Keratinocyte (primary cell): Measurements from ENCODE around the gene CPLANE2. TPM values are rescaled to one million over a fixed set of nuclear protein-coding genes. Genes with fewer than 3 reads are reported as not detected.

Experiments used
- DNase-seq: peaks from one replicate; pipeline ENCODE4 v3.0.0-alpha.2; 2011; ENCODE audit warnings: low read depth, missing footprints, low spot score
- FAIRE-seq: peaks from 2 replicates; lab custom pipeline; 2011; peaks lifted over from hg19 to GRCh38; lab: Jason Lieb, UNC
- H2AFZ ChIP-seq: 2 replicates; pipeline ENCODE4 v1.6.0; 2012; ENCODE audit warnings: low read length, control low read depth, inconsistent platforms; ENCODE audit not compliant: control insufficient read depth
- H3K27ac ChIP-seq: 2 replicates; pipeline ENCODE4 v1.5.1; 2011; ENCODE audit warnings: low read length; ENCODE audit not compliant: control insufficient read depth, insufficient read depth
- H3K27me3 ChIP-seq: 3 replicates; pipeline ENCODE4 v1.6.0; 2011; ENCODE audit warnings: low read length; ENCODE audit not compliant: control insufficient read depth, insufficient read depth; ENCODE audit errors: extremely low read depth
- H3K36me3 ChIP-seq, 2 experiments: 2 replicates in 1 of 2; 3 replicates in 1 of 2; pipeline ENCODE4 v1.5.1; 2011; ENCODE audit warnings: low read length in 2 of 2, mild to moderate bottlenecking in 1 of 2; ENCODE audit not compliant: control insufficient read depth in 2 of 2, insufficient read depth in 2 of 2; ENCODE audit errors: extremely low read depth in 1 of 2
- H3K4me1 ChIP-seq: 3 replicates; pipeline ENCODE4 v1.5.1; 2011; ENCODE audit warnings: low read length; ENCODE audit not compliant: control insufficient read depth, insufficient read depth; ENCODE audit errors: extremely low read depth
- H3K4me2 ChIP-seq: 3 replicates; pipeline ENCODE4 v1.6.0; 2011; ENCODE audit warnings: low read depth, low read length; ENCODE audit not compliant: control insufficient read depth, insufficient read depth; ENCODE audit errors: extremely low read depth
- H3K4me3 ChIP-seq, 3 experiments: fragments of 200-600 bp in 1 of 3; sonication (generic) in 1 of 3; 2 replicates in 2 of 3; 3 replicates in 1 of 3; pipeline ENCODE4 v1.5.1; 2011 to 2016; ENCODE audit warnings: low read length in 3 of 3, mild to moderate bottlenecking in 3 of 3, control low read depth in 2 of 3, inconsistent platforms in 1 of 3, low read depth in 1 of 3, mixed read lengths in 1 of 3, mixed run types in 1 of 3, moderate library complexity in 1 of 3; ENCODE audit not compliant: control insufficient read depth in 2 of 3, insufficient read depth in 2 of 3; ENCODE audit errors: extremely low read depth in 1 of 3
- H3K79me2 ChIP-seq: 2 replicates; pipeline ENCODE4 v1.6.0; 2012; ENCODE audit warnings: low read length; ENCODE audit not compliant: control insufficient read depth, insufficient read depth
- H3K9ac ChIP-seq: 3 replicates; pipeline ENCODE4 v1.6.0; 2011; ENCODE audit warnings: low read length; ENCODE audit not compliant: control insufficient read depth, insufficient read depth; ENCODE audit errors: extremely low read depth
- H3K9me1 ChIP-seq: 3 replicates; pipeline ENCODE4 v1.6.0; 2011; ENCODE audit warnings: low read length; ENCODE audit not compliant: control insufficient read depth, insufficient read depth; ENCODE audit errors: extremely low read depth
- H3K9me3 ChIP-seq: 2 replicates; pipeline ENCODE4 v1.5.1; 2012; ENCODE audit warnings: low read depth, low read length; ENCODE audit not compliant: control insufficient read depth
- H4K20me1 ChIP-seq: 3 replicates; pipeline ENCODE4 v1.6.0; 2011; ENCODE audit warnings: low read length; ENCODE audit not compliant: control insufficient read depth, insufficient read depth; ENCODE audit errors: extremely low read depth
- EZH2 ChIP-seq: IDR thresholded peaks from one replicate; pipeline ENCODE4 v1.6.1; 2012; ENCODE audit warnings: inconsistent platforms, mild to moderate bottlenecking, low read length, moderate library complexity
- dilution Hi-C: fragments of 300-500 bp; cut with MboI; formaldehyde crosslinking; loops from one replicate; pipeline ENCODE4 v1.7.0; 2020; ENCODE audit warnings: low sequenced_read_pairs; ENCODE audit not compliant: extremely low pct_ligation_motif_present
- polyA plus RNA-seq, 5 experiments: library from polyadenylated mRNA; depleted of rRNA in 3 of 5; stranded (reverse) in 3 of 5; stranded (forward) in 1 of 5; unstranded in 1 of 5; fragments of >200 nt; gene quantifications; 1 replicate in 1 of 5; 2 replicates in 3 of 5; 3 replicates in 1 of 5; pipeline versions ENCODE4 v1.2.1 to v1.2.3, GENCODE V29; 2011 to 2012; ENCODE audit warnings: missing spikeins in 2 of 5, low read depth in 1 of 5, low replicate concordance in 1 of 5
- TF ChIP-seq, protein P1 (sequence below), 3 experiments: IDR thresholded peaks in 1 of 3; conservative IDR thresholded peaks in 1 of 3; optimal IDR thresholded peaks in 1 of 3; 2 replicates in 2 of 3; 3 replicates in 1 of 3; pipeline versions ENCODE3 to v1.5.1; 2011; ENCODE audit warnings: low read length in 3 of 3, mild to moderate bottlenecking in 3 of 3, moderate library complexity in 2 of 3, control low read depth in 1 of 3, inconsistent platforms in 1 of 3; ENCODE audit not compliant: insufficient read depth in 2 of 3; ENCODE audit errors: extremely low read depth in 1 of 3

CPLANE2 gene
- polyA plus RNA-seq, 1 donor (not counting 4 experiments of a cell fraction or from before 2014, with no cell fraction given): 2.5 TPM

GRCh38 chr1:16242556-16243214, 5.7 kb upstream of the CPLANE2 start:
- no peak overlapping the region for H3K9ac ChIP-seq
- H3K27ac ChIP-seq: no peak overlapping the region
- no peak overlapping the region for H3K4me2 ChIP-seq
- H3K79me2 ChIP-seq: no peaks in the 10 kb centered on the region
- no peak for TF ChIP-seq EZH2
- TF ChIP-seq, protein P1, sequence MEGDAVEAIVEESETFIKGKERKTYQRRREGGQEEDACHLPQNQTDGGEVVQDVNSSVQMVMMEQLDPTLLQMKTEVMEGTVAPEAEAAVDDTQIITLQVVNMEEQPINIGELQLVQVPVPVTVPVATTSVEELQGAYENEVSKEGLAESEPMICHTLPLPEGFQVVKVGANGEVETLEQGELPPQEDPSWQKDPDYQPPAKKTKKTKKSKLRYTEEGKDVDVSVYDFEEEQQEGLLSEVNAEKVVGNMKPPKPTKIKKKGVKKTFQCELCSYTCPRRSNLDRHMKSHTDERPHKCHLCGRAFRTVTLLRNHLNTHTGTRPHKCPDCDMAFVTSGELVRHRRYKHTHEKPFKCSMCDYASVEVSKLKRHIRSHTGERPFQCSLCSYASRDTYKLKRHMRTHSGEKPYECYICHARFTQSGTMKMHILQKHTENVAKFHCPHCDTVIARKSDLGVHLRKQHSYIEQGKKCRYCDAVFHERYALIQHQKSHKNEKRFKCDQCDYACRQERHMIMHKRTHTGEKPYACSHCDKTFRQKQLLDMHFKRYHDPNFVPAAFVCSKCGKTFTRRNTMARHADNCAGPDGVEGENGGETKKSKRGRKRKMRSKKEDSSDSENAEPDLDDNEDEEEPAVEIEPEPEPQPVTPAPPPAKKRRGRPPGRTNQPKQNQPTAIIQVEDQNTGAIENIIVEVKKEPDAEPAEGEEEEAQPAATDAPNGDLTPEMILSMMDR (optimal IDR thresholded peaks at IDR 0.05 in 1 of 3, IDR thresholded peaks at IDR 0.05 in 1 of 3, conservative IDR thresholded peaks at IDR 0.05 in 1 of 3; ENCODE audit: extremely low read depth in 1 of 3, insufficient read depth in 2 of 3, low read length in 3 of 3): no peak
- DNase-seq (no peak), FAIRE-seq (no peak)
- peaks cover 4% of the 10 kb centered on the region in 2 experiments for H3K36me3 ChIP-seq
- no peaks in the 10 kb centered on the region for H3K9me3 ChIP-seq
- H3K27me3 ChIP-seq: no peaks in the 10 kb centered on the region
- dilution Hi-C loops: no loop called here
- no peak overlapping the region for H2AFZ ChIP-seq
- no peak overlapping the region for H3K4me3 ChIP-seq
- H4K20me1 ChIP-seq: no peaks in the 10 kb centered on the region
- H3K4me1 ChIP-seq: peaks cover 5% of the 10 kb centered on the region
- H3K9me1 ChIP-seq: no peaks in the 10 kb centered on the region

DNA sequence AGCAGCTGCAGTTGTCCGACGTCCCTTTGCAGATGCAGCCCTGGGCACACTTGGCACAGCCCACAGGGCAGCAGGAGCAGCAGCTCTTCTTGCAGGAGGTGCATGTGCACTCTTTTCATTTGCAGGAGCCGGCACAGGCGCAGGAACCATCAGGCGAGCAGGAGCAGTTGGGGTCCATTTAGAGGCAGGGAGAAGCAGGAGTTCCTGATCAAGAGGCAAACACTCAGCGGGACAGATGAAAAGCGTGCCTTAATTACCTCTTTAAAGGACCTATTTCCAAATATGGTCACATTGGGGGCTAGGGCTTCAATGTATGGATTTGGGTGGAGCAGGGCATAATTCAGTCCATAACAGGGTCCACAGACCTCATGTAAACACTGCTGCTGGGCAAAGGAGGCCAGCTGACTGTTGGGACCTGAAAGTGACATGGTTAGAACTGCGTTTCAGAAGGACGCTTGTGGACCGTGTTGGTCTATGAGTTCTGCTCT, 4.3 kb upstream of the CPLANE2 start:
- Histone ChIP-seq H3K27ac (no peak overlapping the region), H3K9me1 (no peaks in the 10 kb centered on the region), H4K20me1 (no peaks in the 10 kb centered on the region), H3K9ac (no peak overlapping the region), H3K27me3 (no peaks in the 10 kb centered on the region), H3K9me3 (no peaks in the 10 kb centered on the region), H3K4me1 (peaks cover 14% of the 10 kb centered on the region), H3K4me3 (no peak overlapping the region), H3K4me2 (no peak overlapping the region), H3K36me3 (peaks cover 0 to 4% of the 10 kb centered on the region in 2 experiments), H2AFZ (no peak overlapping the region), H3K79me2 (no peaks in the 10 kb centered on the region)
- dilution Hi-C loops: no loop called here
- DNase-seq (no peak), FAIRE-seq (no peak)
- no peak for TF ChIP-seq EZH2
- TF ChIP-seq, protein P1 (optimal IDR thresholded peaks at IDR 0.05 in 1 of 3, IDR thresholded peaks at IDR 0.05 in 1 of 3, conservative IDR thresholded peaks at IDR 0.05 in 1 of 3; ENCODE audit: extremely low read depth in 1 of 3, insufficient read depth in 2 of 3, low read length in 3 of 3): no peak
